ENCODE data around the gene PLEKHH1.
A peak's percentile ranks its signal among the peaks of the same experiment; 100 is the strongest.
"Not testable (repeated sequence)": the region's sequence is repeated elsewhere in the genome, so short reads cannot be mapped to it uniquely, and the experiment has no call there.

PLEKHH1 gene

DNA sequence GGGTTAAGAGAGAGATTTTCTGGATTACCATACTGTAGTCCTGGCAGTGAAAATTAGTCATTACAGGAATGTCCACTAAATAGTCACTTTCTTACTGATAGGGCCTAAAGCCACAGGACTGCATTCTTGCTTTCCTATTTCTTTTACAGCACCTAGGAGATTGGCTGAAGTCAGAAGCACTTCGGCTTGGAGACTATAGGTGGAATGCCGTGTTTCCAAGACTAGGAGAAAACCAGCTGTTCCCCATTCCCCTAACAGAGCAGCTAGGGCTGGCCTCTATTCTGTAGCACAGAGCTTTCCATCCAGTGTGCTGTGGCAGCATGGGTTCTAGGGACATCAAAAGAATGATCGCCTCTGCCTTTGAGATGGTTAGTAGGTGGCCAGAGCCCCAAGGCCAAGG, 51.9 kb downstream of the PLEKHH1 start:
- DNase-seq = no peak

DNA sequence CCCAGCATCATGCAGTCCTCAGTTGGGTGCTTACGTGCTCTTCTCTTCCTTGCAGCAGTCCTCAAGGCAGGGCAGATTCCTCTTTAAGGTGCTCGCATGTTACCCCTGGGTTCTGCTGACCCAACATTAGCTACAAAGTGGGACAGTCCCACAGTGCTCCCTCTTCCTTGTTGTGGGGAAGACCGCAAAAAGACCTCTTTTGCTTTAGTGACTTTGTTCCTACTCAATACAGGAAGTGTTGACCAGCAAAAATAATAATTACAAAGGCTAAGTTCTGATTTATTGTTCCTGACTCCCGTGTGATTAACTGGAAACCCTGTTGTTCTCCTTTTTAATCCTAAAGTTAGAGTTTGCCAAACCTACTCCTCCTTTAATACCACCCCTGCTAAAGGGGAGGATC, 53.3 kb downstream of the PLEKHH1 start:
- DNase-seq = no peak

DNA sequence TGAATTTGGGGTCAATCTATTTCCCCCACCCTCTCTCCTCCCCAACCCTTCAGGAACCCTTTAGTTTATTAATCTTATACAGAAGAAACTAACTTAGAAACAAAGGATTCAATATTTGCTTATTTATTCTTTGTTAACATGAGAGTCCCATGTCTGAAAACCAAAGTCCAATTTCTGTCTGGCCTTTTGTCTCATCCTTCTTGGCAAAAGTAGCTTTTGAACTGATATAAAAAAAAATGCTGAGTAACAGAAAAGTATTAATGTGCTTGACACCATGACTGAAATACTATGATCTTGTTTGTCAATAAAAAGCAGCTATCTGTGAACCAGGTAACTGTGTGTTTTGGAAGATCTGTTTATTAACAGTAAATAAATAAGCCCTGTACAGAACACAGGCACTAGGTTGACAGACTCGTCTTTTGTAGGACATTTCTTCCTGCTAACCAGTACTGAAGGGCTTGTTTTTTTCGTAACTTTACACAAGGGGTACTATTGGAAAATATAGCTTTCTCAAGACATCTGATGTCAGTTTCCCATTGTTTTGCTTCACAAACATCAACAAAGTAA, 56.2 kb downstream of the PLEKHH1 start:
- DNase-seq = no peak

DNA sequence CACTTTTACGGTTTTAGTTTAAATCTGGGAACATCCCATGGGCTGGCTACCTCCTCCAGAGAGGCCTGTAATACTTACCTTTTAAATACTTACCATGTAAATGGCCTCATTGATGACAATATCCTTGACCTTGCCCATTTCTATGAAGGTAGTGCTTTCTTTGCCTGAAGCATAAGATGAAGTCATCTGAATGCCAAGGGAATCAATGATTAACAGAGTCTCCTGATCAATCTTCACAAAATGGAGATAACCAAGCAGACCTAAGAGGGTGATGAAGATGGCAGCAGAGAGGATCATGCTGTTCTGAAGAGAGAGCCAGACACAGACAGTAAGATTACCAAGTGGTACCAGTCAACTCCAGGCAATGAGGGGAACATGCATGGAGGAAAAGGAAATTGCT, 60.6 kb downstream of the PLEKHH1 start:
- not testable (repeated sequence) for DNase-seq

DNA sequence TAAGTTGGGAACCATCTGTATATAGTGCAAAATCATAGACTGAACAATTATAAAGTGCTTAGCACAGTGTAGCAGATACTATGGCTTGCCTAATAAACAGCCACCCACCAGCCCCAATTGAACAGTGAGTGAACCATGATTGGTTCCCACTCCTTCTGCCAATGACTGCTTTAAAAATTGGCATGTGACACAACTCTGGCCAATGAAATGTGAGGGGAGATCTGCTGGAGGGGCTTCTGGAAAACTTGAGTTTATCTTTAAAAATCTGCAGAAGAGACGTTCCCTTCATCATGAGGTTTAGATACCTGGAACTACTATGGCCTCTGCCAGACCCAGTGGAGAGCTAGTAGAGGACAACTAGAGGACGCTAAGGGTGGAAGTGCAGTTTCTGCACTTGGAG, 62.3 kb downstream of the PLEKHH1 start:
- no peak for DNase-seq

DNA sequence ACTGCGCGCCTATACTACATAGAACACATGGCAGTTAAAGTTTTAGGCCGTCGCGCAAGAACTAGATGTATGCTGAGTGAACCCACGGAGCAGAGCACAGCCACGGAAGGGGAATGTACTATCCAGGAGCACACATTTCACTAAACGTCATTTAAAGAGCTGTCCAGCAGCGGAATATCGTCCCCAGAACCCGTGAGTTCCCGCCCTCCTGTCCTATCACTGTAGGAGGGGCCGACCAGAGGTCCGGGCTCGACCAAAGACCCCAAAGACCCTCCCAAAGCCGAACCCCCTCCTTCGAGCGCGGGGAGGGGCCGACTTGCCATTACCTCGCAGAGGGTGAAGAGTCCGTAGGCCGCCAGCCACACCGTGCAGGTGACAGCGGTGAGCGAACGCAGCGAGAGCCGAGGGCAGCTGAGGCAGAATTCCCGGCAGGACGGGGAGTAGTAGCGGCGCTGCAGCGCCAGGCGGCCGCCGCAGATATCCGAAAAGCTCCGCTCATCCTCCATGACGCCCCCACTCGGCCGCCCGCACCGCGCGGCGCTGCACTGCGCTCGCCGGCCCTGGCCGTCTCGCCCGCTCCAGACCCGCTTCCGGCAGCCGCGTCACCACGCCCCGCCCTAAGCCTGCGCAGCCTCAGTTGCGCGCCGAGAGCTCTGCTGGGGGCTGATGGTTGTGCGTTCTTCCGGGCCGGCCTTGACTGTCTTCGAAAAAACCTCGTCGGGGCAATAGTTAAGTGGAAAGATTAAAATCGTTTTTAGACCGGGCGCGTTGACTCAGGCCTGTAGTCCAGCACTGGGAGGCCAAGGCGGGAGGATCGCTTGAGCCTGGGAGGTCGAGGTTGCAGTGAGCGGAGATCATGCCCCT, 66.8 kb downstream of the PLEKHH1 start, which contains the start of gene PIGH:
PIGH (minus strand) TSS at position 571 of the 864 bp plus-strand sequence; CDS start at position 506, 65 bp downstream.
- DNase-seq = peak; percentile 94 to 97

DNA sequence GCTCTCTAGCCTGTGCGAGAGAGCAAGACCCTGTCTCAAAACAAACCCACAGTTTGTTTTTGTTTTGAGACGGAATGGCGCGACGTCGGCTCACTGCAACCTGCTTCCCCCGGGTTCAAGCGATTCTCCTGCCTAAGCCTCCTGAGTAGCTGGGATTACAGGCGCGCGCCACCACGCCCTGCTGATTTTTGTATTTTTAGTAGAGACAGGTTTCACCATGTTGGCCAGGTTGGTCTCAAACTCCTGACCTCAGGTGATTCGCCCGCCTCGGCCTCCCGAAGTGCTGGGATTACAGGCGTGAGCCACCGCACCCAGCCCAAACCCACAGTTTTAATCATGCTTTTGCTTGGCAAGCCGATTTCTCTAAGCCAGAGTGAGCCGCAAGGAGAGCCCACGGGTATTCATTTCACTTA, 67.5 kb downstream of the PLEKHH1 start:
- not testable (repeated sequence) for DNase-seq

DNA sequence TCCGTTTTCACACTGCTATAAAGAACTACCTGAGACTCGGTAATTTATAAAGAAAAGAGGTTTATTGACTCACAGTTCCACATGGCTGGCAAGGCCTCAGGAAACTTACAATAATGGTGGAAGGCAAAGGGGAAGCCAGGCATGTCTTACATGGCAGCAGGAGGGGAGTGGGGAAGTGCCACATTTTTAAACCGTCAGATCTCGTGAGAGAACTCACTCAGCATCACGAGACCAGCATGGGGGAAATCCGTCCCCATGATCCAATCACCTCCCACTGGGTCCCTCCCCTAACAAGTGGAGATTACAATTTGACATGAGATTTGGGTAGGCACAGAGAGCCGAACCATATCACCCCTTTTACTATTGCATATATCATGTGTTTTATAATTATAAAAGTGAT, 69.0 kb downstream of the PLEKHH1 start:
- DNase-seq = no peak

DNA sequence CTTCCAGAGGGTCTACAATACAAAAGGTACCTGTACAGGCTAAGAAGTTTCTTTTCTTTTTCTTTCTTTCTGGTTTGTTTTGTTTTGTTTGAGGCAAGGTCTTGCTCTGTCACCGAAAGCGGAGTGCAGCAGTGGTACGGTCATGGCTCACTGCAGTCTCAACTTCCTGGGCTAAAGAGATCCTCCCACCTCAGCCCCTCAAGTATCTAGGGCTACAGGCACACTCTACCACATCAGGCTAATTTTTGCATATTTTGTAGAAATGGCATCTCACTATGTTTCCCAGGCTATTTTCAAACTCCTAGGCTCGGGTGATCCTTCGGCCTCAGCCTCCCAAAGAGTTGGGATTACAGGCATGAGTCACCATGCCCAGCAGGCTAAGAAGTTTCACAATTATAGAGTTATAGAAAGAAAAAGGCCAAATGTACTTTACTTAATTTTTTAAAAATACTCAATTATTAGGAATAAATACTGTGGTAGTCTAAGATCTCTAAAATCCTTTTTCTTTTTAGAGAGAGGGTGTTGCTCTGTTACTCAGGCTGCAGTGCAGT, 70.0 kb downstream of the PLEKHH1 start:
- DNase-seq = no peak

DNA sequence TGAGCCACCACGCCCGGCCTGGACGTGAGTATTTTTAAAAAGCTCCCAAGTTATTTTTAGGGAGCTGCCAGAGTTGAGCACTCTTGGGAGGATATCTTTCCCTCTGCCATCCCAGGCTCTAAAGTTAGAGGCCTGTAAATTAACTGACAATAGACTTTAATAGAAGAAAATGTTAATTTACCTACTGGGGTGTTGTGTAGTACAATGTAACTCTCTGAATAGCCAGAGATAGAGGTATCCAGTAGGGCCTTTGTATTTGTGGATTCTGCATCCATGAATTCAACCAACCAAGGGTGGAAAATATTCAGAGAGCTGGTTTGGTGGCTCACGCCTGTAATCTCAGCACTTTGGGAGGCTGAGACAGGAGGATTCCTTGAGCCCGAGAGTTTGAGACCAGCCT, 74.6 kb downstream of the PLEKHH1 start:
- DNase-seq = no peak

DNA sequence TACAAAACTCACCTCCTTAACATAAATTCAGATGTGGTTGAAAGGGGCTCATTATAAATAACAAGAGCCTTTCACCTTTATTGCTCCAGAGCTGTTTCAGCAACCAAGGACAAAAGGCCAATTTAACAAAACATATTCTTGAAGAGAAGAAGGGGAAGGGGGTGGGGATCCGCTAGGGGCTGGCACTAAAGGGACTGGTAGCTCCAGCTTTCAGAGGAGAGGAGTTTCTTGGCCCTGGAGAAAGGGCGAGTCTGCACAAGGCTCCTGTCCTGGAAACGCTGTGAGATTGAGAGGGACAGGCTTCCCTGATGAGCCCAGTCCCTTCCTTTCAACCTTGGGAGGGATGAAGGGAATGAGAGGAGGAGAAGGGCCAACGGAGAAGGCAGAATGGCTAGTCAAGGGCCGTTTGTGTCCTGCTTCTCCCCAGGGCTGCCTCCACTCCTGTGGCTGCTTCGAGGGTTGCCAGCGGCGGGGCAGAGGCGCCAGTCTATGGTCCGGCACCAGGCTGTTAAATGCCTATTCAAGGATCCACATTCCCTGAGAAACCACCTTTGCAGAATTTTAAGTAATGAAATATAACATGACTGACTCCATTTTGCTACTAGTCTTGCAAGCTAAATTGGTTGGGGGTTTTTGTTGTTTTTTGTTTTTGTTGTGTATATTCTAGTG, 76.7 kb downstream of the PLEKHH1 start:
- DNase-seq = no peak

DNA sequence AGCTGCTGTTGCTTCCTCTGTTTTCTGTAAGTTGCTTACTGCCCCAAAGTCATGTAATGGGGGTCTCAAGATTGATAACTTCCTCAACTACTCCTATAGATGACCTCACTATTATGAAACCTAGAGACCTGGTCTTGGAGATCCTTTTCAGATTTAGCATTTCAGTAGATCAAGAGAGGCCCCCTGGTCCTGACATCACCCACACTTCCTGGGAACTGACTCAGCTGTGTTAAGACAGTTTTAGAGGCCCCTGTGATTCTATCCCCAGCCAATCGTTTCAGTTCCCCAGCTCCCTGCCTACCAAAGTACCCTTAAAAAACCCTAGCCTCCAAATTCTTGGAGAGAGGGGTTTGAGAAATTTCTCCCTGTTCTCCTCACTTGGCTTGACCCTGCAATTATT, 77.4 kb downstream of the PLEKHH1 start:
- no peak for DNase-seq

DNA sequence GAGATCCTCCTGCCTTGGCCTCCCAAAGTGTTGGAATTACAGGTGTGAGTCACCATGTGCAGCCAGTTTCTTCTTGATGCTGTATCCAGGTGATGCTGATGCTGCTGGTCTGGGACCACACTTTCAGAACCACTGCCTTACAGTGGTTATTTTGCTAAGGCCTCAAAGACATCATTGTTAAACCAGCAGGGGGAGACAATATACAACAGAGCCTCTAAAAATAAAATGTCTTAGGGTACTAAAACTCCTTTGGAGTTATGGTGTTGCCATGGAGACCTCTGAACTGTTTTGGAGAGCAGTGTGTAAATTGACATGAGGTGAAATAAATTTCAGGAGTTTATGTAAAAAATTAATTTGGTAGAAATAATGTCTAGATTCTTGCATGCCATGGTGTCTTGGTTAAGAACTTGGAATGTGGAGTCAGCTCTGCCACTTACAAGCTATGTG, 85.5 kb downstream of the PLEKHH1 start:
- peak in 1 of 2 donors; percentile 9 for DNase-seq

DNA sequence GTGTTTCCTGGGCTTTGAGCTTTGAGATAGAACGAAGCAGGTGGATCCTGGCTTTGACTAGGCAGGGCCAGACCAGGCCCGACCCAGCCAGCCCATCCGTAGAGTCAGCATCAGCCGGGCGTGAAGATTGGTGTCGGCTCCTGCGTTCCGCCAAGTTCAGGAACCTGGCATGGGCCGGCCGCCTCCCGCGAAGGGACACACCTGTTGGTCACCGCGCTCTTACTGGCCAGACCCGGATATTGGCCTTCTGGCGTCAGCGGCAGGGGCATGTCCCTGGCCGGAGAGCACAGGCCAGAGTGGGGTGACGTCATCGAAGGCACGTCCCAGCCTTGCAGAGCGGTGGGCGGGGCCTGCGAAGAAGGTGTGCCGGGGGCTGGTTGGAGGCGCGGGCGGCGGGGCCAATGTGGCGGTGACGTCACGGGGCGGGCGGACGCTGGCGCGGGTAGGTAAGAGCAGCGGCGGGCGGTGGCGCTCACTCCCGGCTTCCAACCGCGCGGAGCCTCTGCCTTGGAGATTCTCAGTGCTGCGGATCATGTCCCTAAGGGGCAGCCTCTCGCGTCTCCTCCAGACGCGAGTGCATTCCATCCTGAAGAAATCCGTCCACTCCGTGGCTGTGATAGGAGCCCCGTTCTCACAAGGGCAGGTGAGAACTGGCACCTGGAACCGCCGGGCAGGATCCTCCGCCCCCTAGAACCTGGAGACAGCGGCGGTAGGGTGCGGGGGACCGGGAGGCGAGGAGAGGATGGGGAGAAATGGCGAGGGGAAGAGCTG, 86.5 kb downstream of the PLEKHH1 start, which contains the start of gene ARG2:
ARG2 (plus strand) TSS at position 475 of the 771 bp plus-strand sequence; CDS start at position 533, 58 bp downstream.
- DNase-seq = peak; percentile 96 to 99

DNA sequence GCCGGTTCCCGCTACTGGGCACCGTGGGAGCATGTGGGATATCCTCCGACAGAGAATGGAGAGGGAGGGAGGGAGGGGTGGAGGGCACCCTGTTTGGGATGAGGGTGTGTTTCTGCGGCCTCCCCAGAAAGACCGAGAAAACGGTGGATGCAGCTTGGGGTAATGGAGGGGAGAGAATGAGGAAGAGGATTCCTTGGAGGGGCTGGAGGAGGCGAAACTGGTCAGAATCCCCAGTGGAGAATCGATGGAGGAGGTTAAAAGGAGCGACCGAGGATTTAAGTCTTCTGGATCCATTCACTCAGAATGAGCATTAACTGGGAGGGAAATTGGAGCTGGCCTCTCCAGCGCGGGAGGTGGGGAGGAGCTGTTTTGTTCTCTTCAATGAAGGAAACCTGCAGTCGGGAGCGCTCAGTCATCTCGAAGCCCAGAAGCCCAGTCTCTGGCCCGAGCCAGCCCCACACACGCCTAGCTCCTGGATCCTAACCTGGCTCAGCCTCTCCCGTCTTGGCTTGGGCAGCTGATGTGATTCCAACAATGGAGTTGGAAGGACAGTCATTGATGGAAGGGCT, 87.2 kb downstream of the PLEKHH1 start:
- peak in 1 of 2 donors; percentile 14 for DNase-seq

DNA sequence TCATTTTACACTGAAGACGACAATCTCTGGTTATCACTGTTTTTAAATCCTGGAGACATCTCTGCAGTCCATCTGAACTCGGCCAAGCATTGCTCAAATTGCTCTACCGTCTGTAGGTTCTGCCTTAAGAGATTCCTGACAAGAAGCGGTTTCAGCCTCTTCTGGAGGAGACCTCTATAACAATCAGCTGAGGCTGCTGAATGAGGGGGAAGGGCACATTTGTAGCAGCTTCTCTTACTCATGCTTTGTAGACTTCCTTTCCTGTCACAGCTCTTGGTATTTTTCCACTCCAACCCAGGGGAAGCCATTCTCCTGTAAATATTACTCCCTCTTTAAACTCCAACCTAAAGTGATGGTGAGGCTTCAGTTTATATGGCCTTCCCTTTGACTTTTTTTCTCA, 89.6 kb downstream of the PLEKHH1 start:
- no peak for DNase-seq

DNA sequence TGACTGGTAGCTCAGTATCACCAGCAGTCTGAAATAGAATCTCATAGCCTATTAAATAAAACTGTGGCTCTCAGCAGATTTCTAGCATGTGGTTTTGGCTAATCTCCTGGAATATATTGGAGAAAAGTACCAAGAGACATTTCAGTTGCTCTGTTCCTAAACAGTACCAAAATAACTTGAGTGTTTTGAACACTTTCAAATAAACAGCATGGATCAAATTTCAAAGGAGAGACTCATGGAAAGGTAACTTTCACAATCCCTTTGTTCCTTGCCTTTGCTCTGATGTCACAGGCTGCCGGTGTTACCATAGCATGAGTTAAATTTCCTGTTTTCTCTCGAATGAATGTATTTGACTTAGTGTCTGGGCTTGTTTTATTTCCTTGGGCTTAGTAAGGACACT, 90.0 kb downstream of the PLEKHH1 start:
- no peak for DNase-seq

DNA sequence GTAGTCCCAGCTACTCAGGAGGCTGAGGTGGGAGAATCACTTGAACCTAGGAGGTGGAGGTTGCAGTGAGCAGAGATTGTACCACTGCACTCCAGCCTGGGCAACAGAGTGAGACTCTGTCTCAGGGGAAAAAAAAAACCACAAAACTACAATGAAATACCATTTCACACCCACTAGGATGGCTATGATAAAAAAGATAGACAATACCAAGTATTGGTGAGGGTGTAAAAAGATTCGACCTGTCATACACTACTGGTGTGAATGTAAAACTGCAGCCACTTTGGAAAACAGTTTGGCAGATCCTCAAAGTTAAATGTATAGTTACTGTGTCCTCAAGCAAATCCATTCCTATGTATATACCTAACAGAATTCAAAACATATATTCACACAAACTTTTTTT, 93.0 kb downstream of the PLEKHH1 start:
- DNase-seq = not testable (repeated sequence)

DNA sequence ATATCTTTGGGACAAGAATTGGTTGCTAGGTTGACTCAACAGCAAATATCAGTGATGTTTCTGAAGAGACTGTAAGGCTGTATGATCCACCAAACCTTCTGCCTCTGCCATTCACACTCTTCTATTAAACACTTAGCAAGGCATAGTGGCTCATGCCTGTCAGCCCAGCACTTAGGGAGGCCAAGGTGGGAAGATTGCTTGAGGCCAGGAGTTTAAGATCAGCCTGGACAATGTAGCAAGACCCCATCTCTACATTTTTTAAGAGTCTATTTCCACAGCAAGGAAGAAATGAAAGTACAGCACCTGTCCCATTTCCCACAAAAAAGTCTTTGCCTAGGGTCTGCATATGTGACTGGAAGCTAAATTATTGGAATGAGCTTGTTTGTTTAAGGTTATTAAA, 94.4 kb downstream of the PLEKHH1 start:
- no peak for DNase-seq

DNA sequence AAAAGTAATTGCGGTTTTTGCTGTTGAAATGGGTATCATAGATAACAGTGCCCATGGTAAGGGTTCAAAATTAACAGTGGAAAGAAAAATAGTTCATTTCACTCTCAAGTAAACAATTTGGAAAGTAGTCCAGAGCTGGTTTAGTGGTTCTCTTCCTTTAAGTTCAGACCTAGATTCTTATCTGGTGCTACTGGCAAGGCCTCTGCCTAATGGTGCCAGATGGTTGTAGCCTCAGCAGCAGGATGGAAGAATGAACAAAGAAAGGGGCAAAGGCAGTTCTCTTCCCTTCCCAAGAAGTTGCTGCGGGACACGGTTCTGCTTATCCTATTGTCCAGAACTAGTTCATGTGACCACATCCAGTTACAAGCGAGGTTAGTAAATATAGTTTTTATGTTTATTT, 97.1 kb downstream of the PLEKHH1 start:
- no peak for DNase-seq

DNA sequence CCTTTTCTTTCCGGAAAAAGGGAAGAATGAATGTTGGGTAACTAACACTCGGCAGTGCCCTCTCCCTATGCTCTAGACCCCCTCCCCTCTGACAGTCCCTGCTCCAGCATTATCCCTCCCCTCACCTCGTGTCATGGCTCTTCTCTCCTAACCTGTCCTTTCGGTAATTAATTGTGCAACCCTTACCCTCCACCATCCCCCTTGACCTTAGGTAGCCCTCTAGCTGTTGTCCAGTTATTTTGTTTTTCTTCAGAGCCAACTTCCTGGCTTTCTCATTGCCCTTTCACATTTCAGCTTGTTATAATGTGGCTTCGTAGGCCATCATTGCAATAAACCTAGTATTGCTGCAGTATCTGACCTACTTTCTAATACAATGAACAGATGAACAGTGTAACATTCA, 97.8 kb downstream of the PLEKHH1 start:
- no peak for DNase-seq

All from stimulated activated CD4-positive, alpha-beta T cell treated with anti-CD3 and anti-CD28 coated beads, Interleukin-2, amount 100 ng/mL, for 24 hours (primary cell).